ENCODE measurements around the gene KMT2C.

- TF ChIP-seq CTCF (IDR thresholded peaks at IDR 0.05) (no peak), POLR2A (IDR thresholded peaks at IDR 0.05) (no peak)
These were observed 232.7 kb downstream of the KMT2C start for GRCh38 chr7:152203095-152203494.

Measured in thyroid gland (tissue), 4 donors.